Measurements from ENCODE around the gene IGF2R. TPM values are rescaled to one million over a fixed set of nuclear protein-coding genes. Genes with fewer than 3 reads are reported as not detected.

The IGF2R gene
- total RNA-seq, 1 experiment from 2014 or later = 75.3 TPM

DNA sequence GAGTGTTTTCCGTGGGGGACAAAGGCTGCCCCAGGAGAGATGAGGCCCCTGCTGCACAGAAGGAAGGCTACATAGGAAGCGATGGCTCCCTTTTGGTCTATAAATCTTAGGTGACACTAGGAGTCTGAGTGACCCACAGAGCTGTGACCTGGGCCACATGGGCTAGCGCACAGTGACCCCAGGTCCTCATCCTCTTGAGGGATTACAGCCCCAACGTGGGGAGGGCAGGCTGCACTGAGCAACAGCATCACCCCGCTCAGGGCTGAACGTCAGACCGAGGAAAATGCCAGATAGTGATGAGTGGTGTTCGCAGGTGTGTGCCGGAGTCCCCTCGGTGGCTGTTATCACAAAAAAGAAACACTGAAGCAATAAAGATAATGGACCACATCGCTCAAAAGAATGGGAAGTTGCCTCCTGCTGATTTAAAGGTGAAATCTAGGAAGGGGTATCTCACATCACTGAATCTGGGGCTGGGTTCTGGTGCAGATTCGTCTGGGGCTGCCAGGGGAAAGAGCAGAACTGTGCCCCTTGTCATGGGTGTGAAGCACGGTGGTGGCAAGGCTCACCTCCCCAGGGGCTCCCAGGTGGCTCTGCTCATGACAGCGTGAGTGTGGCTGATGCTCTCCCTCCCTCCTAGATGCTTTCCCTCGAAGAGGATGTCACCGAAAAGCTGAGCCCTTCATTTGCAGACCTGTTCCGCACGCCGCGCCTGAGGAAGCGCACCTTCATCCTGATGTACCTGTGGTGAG is 167.2 kb downstream of the IGF2R start:
- peaks cover 28% of the 10 kb centered on the region for H3K27me3 Mint-ChIP-seq (ENCODE audit: low read depth)
- H3K27ac Mint-ChIP-seq = no peak overlapping the region
- H3K4me3 Mint-ChIP-seq = no peak overlapping the region
- ChIA-PET CTCF (interaction anchor here (2.9 kb wide), 1 partner anchor 86 kb away, joined by 27 read pairs; no protein-coding TSS in a partner anchor), POLR2A (no interaction called here)
- H3K36me3 Mint-ChIP-seq = no peaks in the 10 kb centered on the region
- DNase-seq (ENCODE audit: low spot score) (no peak), ATAC-seq (no peak)
- no peaks in the 10 kb centered on the region for H3K9me3 Mint-ChIP-seq
- H3K4me1 Mint-ChIP-seq = peaks cover 44% of the 10 kb centered on the region
- TF ChIP-seq, protein P1, sequence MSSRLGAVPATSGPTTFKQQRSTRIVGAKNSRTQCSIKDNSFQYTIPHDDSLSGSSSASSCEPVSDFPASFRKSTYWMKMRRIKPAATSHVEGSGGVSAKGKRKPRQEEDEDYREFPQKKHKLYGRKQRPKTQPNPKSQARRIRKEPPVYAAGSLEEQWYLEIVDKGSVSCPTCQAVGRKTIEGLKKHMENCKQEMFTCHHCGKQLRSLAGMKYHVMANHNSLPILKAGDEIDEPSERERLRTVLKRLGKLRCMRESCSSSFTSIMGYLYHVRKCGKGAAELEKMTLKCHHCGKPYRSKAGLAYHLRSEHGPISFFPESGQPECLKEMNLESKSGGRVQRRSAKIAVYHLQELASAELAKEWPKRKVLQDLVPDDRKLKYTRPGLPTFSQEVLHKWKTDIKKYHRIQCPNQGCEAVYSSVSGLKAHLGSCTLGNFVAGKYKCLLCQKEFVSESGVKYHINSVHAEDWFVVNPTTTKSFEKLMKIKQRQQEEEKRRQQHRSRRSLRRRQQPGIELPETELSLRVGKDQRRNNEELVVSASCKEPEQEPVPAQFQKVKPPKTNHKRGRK (CRISPR knock-in tag; IDR thresholded peaks at IDR 0.05; ENCODE audit: borderline replicate concordance) = no peak
- TF ChIP-seq PRRX2 (CRISPR knock-in tag; IDR thresholded peaks at IDR 0.05) (no peak), JAZF1 (CRISPR knock-in tag; IDR thresholded peaks at IDR 0.05) (no peak), ZNF396 (CRISPR knock-in tag; IDR thresholded peaks at IDR 0.05; ENCODE audit: borderline replicate concordance) (no peak), ZBTB21 (CRISPR knock-in tag; IDR thresholded peaks at IDR 0.05; ENCODE audit: borderline replicate concordance) (no peak), ELF4 (CRISPR knock-in tag; IDR thresholded peaks at IDR 0.05; ENCODE audit: low read depth) (no peak), CREB1 (CRISPR knock-in tag; IDR thresholded peaks at IDR 0.05) (no peak), SMAD4 (CRISPR knock-in tag; IDR thresholded peaks at IDR 0.05) (no peak), SP1 (CRISPR knock-in tag; conservative IDR thresholded peaks at IDR 0.05) (no peak), IRF2 (CRISPR knock-in tag; IDR thresholded peaks at IDR 0.05; ENCODE audit: borderline replicate concordance, low read depth) (no peak), JUN (CRISPR knock-in tag; IDR thresholded peaks at IDR 0.05) (no peak), GTF2I (CRISPR knock-in tag; conservative IDR thresholded peaks at IDR 0.05) (no peak), NR1H2 (CRISPR knock-in tag; IDR thresholded peaks at IDR 0.05) (no peak), TCF7 (CRISPR knock-in tag; IDR thresholded peaks at IDR 0.05; ENCODE audit: low read depth) (no peak), ZNF423 (CRISPR knock-in tag; IDR thresholded peaks at IDR 0.05) (no peak)
- TF ChIP-seq, protein P2, sequence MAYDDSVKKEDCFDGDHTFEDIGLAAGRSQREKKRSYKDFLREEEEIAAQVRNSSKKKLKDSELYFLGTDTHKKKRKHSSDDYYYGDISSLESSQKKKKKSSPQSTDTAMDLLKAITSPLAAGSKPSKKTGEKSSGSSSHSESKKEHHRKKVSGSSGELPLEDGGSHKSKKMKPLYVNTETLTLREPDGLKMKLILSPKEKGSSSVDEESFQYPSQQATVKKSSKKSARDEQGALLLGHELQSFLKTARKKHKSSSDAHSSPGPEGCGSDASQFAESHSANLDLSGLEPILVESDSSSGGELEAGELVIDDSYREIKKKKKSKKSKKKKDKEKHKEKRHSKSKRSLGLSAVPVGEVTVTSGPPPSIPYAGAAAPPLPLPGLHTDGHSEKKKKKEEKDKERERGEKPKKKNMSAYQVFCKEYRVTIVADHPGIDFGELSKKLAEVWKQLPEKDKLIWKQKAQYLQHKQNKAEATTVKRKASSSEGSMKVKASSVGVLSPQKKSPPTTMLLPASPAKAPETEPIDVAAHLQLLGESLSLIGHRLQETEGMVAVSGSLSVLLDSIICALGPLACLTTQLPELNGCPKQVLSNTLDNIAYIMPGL (CRISPR knock-in tag; IDR thresholded peaks at IDR 0.05) = no peak
- TF ChIP-seq, protein P3, sequence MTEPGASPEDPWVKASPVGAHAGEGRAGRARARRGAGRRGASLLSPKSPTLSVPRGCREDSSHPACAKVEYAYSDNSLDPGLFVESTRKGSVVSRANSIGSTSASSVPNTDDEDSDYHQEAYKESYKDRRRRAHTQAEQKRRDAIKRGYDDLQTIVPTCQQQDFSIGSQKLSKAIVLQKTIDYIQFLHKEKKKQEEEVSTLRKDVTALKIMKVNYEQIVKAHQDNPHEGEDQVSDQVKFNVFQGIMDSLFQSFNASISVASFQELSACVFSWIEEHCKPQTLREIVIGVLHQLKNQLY (CRISPR knock-in tag; IDR thresholded peaks at IDR 0.05) = no peak
- TF ChIP-seq, protein P4, sequence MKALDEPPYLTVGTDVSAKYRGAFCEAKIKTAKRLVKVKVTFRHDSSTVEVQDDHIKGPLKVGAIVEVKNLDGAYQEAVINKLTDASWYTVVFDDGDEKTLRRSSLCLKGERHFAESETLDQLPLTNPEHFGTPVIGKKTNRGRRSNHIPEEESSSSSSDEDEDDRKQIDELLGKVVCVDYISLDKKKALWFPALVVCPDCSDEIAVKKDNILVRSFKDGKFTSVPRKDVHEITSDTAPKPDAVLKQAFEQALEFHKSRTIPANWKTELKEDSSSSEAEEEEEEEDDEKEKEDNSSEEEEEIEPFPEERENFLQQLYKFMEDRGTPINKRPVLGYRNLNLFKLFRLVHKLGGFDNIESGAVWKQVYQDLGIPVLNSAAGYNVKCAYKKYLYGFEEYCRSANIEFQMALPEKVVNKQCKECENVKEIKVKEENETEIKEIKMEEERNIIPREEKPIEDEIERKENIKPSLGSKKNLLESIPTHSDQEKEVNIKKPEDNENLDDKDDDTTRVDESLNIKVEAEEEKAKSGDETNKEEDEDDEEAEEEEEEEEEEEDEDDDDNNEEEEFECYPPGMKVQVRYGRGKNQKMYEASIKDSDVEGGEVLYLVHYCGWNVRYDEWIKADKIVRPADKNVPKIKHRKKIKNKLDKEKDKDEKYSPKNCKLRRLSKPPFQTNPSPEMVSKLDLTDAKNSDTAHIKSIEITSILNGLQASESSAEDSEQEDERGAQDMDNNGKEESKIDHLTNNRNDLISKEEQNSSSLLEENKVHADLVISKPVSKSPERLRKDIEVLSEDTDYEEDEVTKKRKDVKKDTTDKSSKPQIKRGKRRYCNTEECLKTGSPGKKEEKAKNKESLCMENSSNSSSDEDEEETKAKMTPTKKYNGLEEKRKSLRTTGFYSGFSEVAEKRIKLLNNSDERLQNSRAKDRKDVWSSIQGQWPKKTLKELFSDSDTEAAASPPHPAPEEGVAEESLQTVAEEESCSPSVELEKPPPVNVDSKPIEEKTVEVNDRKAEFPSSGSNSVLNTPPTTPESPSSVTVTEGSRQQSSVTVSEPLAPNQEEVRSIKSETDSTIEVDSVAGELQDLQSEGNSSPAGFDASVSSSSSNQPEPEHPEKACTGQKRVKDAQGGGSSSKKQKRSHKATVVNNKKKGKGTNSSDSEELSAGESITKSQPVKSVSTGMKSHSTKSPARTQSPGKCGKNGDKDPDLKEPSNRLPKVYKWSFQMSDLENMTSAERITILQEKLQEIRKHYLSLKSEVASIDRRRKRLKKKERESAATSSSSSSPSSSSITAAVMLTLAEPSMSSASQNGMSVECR (CRISPR knock-in tag; IDR thresholded peaks at IDR 0.05; ENCODE audit: borderline replicate concordance) = no peak
- TF ChIP-seq, protein P5, sequence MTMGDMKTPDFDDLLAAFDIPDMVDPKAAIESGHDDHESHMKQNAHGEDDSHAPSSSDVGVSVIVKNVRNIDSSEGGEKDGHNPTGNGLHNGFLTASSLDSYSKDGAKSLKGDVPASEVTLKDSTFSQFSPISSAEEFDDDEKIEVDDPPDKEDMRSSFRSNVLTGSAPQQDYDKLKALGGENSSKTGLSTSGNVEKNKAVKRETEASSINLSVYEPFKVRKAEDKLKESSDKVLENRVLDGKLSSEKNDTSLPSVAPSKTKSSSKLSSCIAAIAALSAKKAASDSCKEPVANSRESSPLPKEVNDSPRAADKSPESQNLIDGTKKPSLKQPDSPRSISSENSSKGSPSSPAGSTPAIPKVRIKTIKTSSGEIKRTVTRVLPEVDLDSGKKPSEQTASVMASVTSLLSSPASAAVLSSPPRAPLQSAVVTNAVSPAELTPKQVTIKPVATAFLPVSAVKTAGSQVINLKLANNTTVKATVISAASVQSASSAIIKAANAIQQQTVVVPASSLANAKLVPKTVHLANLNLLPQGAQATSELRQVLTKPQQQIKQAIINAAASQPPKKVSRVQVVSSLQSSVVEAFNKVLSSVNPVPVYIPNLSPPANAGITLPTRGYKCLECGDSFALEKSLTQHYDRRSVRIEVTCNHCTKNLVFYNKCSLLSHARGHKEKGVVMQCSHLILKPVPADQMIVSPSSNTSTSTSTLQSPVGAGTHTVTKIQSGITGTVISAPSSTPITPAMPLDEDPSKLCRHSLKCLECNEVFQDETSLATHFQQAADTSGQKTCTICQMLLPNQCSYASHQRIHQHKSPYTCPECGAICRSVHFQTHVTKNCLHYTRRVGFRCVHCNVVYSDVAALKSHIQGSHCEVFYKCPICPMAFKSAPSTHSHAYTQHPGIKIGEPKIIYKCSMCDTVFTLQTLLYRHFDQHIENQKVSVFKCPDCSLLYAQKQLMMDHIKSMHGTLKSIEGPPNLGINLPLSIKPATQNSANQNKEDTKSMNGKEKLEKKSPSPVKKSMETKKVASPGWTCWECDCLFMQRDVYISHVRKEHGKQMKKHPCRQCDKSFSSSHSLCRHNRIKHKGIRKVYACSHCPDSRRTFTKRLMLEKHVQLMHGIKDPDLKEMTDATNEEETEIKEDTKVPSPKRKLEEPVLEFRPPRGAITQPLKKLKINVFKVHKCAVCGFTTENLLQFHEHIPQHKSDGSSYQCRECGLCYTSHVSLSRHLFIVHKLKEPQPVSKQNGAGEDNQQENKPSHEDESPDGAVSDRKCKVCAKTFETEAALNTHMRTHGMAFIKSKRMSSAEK (CRISPR knock-in tag; IDR thresholded peaks at IDR 0.05; ENCODE audit: borderline replicate concordance) = no peak
- TF ChIP-seq, protein P6, sequence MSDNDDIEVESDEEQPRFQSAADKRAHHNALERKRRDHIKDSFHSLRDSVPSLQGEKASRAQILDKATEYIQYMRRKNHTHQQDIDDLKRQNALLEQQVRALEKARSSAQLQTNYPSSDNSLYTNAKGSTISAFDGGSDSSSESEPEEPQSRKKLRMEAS (CRISPR knock-in tag; IDR thresholded peaks at IDR 0.05) = no peak
